ENCODE measurements around the gene B3GALT4. TPM values are rescaled to one million over a fixed set of nuclear protein-coding genes. Genes with fewer than 3 reads are reported as not detected.

Gene B3GALT4
- total and polyA plus RNA-seq, 2 of the 13 experiments (the other 11 are each of a cell fraction or from before 2014, with no cell fraction given), result 0.04 to 0.27 TPM

DNA sequence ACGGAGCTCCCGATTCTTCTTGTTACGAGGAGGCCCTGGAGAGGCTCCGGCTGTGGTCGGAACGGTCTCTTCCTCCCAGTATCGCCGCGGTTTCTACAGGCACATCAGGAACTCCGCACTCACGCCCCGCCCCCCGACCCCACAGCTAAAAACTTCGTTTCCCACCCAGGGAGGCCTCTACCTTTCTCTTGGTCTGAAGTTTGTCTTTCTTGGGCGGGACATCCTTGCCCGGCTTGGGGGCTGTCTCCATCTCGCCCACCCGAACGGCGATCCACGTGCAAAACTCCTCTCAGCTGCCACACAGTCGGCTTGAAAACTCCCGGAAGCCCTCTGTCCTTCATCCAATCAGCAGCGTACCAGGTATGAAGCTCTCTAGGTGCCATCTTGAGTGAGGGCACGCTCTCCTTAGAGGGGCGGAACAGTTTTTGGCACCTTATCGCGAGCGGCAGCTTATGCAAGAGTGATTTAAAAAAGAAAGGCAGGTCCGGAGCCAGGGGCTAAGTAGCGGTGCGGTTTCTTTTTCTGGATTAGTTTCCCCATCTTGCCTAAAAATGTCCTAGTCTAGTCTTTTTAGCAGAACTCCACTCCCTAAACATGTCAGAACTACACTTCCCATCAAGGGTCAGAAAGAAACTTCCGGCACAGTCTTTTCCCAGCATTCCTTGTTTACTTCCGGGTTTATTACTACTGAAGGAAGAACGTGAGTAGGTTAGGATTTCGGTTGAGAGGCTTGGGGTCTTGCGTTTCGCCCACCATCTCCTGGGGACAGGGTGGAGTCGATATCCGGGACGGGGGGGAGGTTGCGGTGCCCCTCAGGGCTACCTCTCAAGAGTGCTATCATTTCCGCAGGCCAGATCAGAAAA, 12.2 kb downstream of the B3GALT4 start, which contains the start of the genes PFDN6 and WDR46 (continued):
- TF ChIP-seq ZNF503 (CRISPR knock-in tag; IDR thresholded peaks at IDR 0.05) (no peak; the same call in 1 of the 2 replicates), CEBPB (IDR thresholded peaks at IDR 0.05; ENCODE audit: borderline replicate concordance, low read depth, low read length) (no peak), ZNF713 (CRISPR knock-in tag; IDR thresholded peaks at IDR 0.05) (no peak), PHF21A (CRISPR knock-in tag; IDR thresholded peaks at IDR 0.05) (peak; percentile 69; the same call in 1 of the 2 replicates), ATF7 (IDR thresholded peaks at IDR 0.05) (no peak), ATF7 (CRISPR knock-in tag; IDR thresholded peaks at IDR 0.05) (no peak), ZNF704 (CRISPR knock-in tag; IDR thresholded peaks at IDR 0.05; ENCODE audit: borderline replicate concordance) (peak; percentile 16; the same call in 1 of the 2 replicates), ZSCAN22 (CRISPR knock-in tag; IDR thresholded peaks at IDR 0.05) (no peak), ZNF225 (CRISPR knock-in tag; IDR thresholded peaks at IDR 0.05) (0 out of 2 replicates have a peak, but pooled peaks have one; percentile 36), RFXANK (CRISPR knock-in tag; IDR thresholded peaks at IDR 0.05) (no peak), SMAD3 (CRISPR knock-in tag; IDR thresholded peaks at IDR 0.05) (no peak), SATB2 (CRISPR knock-in tag; IDR thresholded peaks at IDR 0.05) (0 out of 2 replicates have a peak, but pooled peaks have one; percentile 45), ZNF709 (CRISPR knock-in tag; IDR thresholded peaks at IDR 0.05) (no peak), GABPB1 (CRISPR knock-in tag; IDR thresholded peaks at IDR 0.05) (peak; percentile 96), ZBTB8A (CRISPR knock-in tag; IDR thresholded peaks at IDR 0.05; ENCODE audit: borderline replicate concordance, low read depth) (no peak), ZNF557 (CRISPR knock-in tag; IDR thresholded peaks at IDR 0.05) (0 out of 2 replicates have a peak, but pooled peaks have one; percentile 18), REPIN1 (CRISPR knock-in tag; IDR thresholded peaks at IDR 0.05; ENCODE audit: borderline replicate concordance, low read depth) (peak; percentile 30; the same call in 1 of the 2 replicates)
- TF ChIP-seq, protein P1, sequence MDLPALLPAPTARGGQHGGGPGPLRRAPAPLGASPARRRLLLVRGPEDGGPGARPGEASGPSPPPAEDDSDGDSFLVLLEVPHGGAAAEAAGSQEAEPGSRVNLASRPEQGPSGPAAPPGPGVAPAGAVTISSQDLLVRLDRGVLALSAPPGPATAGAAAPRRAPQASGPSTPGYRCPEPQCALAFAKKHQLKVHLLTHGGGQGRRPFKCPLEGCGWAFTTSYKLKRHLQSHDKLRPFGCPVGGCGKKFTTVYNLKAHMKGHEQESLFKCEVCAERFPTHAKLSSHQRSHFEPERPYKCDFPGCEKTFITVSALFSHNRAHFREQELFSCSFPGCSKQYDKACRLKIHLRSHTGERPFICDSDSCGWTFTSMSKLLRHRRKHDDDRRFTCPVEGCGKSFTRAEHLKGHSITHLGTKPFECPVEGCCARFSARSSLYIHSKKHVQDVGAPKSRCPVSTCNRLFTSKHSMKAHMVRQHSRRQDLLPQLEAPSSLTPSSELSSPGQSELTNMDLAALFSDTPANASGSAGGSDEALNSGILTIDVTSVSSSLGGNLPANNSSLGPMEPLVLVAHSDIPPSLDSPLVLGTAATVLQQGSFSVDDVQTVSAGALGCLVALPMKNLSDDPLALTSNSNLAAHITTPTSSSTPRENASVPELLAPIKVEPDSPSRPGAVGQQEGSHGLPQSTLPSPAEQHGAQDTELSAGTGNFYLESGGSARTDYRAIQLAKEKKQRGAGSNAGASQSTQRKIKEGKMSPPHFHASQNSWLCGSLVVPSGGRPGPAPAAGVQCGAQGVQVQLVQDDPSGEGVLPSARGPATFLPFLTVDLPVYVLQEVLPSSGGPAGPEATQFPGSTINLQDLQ (CRISPR knock-in tag; IDR thresholded peaks at IDR 0.05), result no peak
- TF ChIP-seq, protein P2, sequence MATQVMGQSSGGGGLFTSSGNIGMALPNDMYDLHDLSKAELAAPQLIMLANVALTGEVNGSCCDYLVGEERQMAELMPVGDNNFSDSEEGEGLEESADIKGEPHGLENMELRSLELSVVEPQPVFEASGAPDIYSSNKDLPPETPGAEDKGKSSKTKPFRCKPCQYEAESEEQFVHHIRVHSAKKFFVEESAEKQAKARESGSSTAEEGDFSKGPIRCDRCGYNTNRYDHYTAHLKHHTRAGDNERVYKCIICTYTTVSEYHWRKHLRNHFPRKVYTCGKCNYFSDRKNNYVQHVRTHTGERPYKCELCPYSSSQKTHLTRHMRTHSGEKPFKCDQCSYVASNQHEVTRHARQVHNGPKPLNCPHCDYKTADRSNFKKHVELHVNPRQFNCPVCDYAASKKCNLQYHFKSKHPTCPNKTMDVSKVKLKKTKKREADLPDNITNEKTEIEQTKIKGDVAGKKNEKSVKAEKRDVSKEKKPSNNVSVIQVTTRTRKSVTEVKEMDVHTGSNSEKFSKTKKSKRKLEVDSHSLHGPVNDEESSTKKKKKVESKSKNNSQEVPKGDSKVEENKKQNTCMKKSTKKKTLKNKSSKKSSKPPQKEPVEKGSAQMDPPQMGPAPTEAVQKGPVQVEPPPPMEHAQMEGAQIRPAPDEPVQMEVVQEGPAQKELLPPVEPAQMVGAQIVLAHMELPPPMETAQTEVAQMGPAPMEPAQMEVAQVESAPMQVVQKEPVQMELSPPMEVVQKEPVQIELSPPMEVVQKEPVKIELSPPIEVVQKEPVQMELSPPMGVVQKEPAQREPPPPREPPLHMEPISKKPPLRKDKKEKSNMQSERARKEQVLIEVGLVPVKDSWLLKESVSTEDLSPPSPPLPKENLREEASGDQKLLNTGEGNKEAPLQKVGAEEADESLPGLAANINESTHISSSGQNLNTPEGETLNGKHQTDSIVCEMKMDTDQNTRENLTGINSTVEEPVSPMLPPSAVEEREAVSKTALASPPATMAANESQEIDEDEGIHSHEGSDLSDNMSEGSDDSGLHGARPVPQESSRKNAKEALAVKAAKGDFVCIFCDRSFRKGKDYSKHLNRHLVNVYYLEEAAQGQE (IDR thresholded peaks at IDR 0.05; ENCODE audit: borderline replicate concordance in 1 of 2, low read depth in 1 of 2, low read length in 2 of 2), result no peak
